Sciatic nerve (tissue), 1 donor: ENCODE data around the gene POLR3H. TPM values are rescaled to one million over a fixed set of nuclear protein-coding genes. Genes with fewer than 3 reads are reported as not detected.

Source experiments
- total RNA-seq: library from RNA; stranded (reverse); fragmentation: NEBNext Ultra II Directional; extraction: Animal tissue kit (Norgen Biotek cat#: 25700); gene quantifications from one replicate; pipeline ENCODE4 v1.2.1, GENCODE V29; 2021
- donor health status: DM: no; HTN: no; CAD: no.

The POLR3H gene
- total RNA-seq, 1 donor from 2014 or later: 26.6 TPM

Other genes with a start within 250 kb of the POLR3H start
- gene ZC3H7B, start 242.9 kb downstream of the POLR3H start, total RNA-seq: 72.6 TPM
- 36.5 TPM for gene TEF, start 162.5 kb downstream of the POLR3H start, total RNA-seq
- gene TOB2, start 97.7 kb downstream of the POLR3H start, total RNA-seq: 67.7 TPM
- 26.9 TPM for gene PHF5A, start 75.8 kb downstream of the POLR3H start, total RNA-seq
- 68.0 TPM for gene ACO2, start 75.4 kb downstream of the POLR3H start, total RNA-seq
- 1.6 TPM for gene CSDC2, start 16.5 kb upstream of the POLR3H start, total RNA-seq
- gene PMM1, start 45.4 kb upstream of the POLR3H start, total RNA-seq: 28.4 TPM
- gene DESI1, start 76.6 kb upstream of the POLR3H start, total RNA-seq: 28.8 TPM
- gene XRCC6, start 76.8 kb upstream of the POLR3H start, total RNA-seq: 125 TPM
- gene SNU13, start 144.4 kb upstream of the POLR3H start, total RNA-seq: 97.2 TPM
- 2.9 TPM for gene MEI1, start 155.0 kb upstream of the POLR3H start, total RNA-seq